B cell (primary cell): ENCODE data around the gene TTC4. TPM values are rescaled to one million over a fixed set of nuclear protein-coding genes. Genes with fewer than 3 reads are reported as not detected.

Experiments
- ATAC-seq: fragments of 200-7000 bp; cut with Tn5 transposase; one replicate; pipeline ENCODE4 v1.10.0; 2021; ENCODE audit warnings: low read depth, mild to moderate bottlenecking, moderate number of reproducible peaks, moderate library complexity
- CTCF ChIA-PET: fragments of 350-600 bp; sonication (Branson Sonifier 250); formaldehyde crosslinking; loops from one replicate; lab custom pipeline; 2021; ENCODE audit warnings: antibody characterized with exemption, inconsistent platforms; lab: Charles Lee
- POLR2A ChIA-PET: fragments of 350-600 bp; sonication (Branson Sonifier 250); formaldehyde crosslinking; loops from one replicate; lab custom pipeline; 2021; ENCODE audit warnings: antibody characterized with exemption; lab: Charles Lee
- DNase-seq: peaks from one replicate; pipeline ENCODE4 v3.0.0; 2013
- H2AFZ ChIP-seq: 2 replicates; pipeline ENCODE4 v1.6.1; 2012; ENCODE audit warnings: mild to moderate bottlenecking, low read depth, low read length; ENCODE audit not compliant: insufficient read depth, poor library complexity, severe bottlenecking
- H3K27ac ChIP-seq, 2 donors: 1 replicate in 1 of 2; 2 replicates in 1 of 2; pipeline ENCODE4 v1.5.1; 2012 to 2013; ENCODE audit warnings: low read length in 2 of 2, mild to moderate bottlenecking in 2 of 2, moderate library complexity in 1 of 2
- H3K27me3 ChIP-seq, 4 experiments: fragments of 200-600 bp in 1 of 4; sonication (generic) in 1 of 4; replicated peaks in 1 of 4; 1 replicate in 2 of 4; 2 replicates in 2 of 4; pipeline versions ENCODE4 v1.6.1 to v1.7.0; 2013 to 2016; ENCODE audit warnings: low read length in 3 of 4, mild to moderate bottlenecking in 2 of 4, mixed read lengths in 1 of 4, moderate library complexity in 1 of 4; ENCODE audit not compliant: insufficient read depth in 4 of 4, control insufficient read depth in 3 of 4; ENCODE audit errors: control extremely low read depth in 1 of 4
- H3K36me3 ChIP-seq, 2 experiments: replicated peaks in 1 of 2; 1 replicate in 1 of 2; 2 replicates in 1 of 2; pipeline versions ENCODE4 v1.6.1 to v1.7.1; 2013; ENCODE audit warnings: low read length in 1 of 2; ENCODE audit not compliant: insufficient read depth in 2 of 2, control insufficient read depth in 1 of 2; ENCODE audit errors: control extremely low read depth in 1 of 2, extremely low read depth in 1 of 2
- H3K4me1 ChIP-seq, 2 donors: fragments of 200-600 bp in 1 of 2; sonication (generic) in 1 of 2; 1 replicate in 1 of 2; 2 replicates in 1 of 2; pipeline versions ENCODE4 v1.5.1 to v1.6.1; 2013 to 2017; ENCODE audit warnings: low read length in 2 of 2; ENCODE audit not compliant: control insufficient read depth in 2 of 2, insufficient read depth in 2 of 2
- H3K4me2 ChIP-seq: replicated peaks from 2 replicates; pipeline ENCODE3; 2012; ENCODE audit warnings: mild to moderate bottlenecking, low read depth, low read length; ENCODE audit not compliant: poor library complexity, severe bottlenecking
- H3K4me3 ChIP-seq, 5 experiments: fragments of 200-600 bp in 1 of 5; sonication (generic) in 1 of 5; 1 replicate in 3 of 5; 2 replicates in 2 of 5; pipeline versions ENCODE4 v1.5.1 to v1.7.0; 2011 to 2016; ENCODE audit warnings: low read length in 4 of 5, mild to moderate bottlenecking in 4 of 5, low read depth in 2 of 5, control low read depth in 1 of 5, moderate library complexity in 1 of 5; ENCODE audit not compliant: insufficient read depth in 1 of 5; ENCODE audit errors: control extremely low read depth in 1 of 5, extremely low read depth in 1 of 5
- H3K79me2 ChIP-seq: fragments of 200-600 bp; sonication (generic); one replicate; pipeline ENCODE4 v1.6.0; 2016; ENCODE audit warnings: low read length; ENCODE audit not compliant: control insufficient read depth, insufficient read depth
- H3K9ac ChIP-seq: fragments of 200-600 bp; sonication (generic); 2 replicates; pipeline ENCODE4 v1.6.1; 2017; ENCODE audit warnings: mild to moderate bottlenecking, low read length, moderate library complexity
- H3K9me3 ChIP-seq, 3 donors: one replicate each; pipeline versions ENCODE4 v1.6.1 to v1.7.1; 2013; ENCODE audit warnings: low read length in 2 of 3; ENCODE audit not compliant: control insufficient read depth in 2 of 3, insufficient read depth in 1 of 3; ENCODE audit errors: control extremely low read depth in 1 of 3
- H4K20me1 ChIP-seq: 2 replicates; pipeline ENCODE4 v1.6.0; 2012; ENCODE audit warnings: mild to moderate bottlenecking, low read length; ENCODE audit not compliant: insufficient read depth, control insufficient read depth, poor library complexity, severe bottlenecking
- H3K27ac Mint-ChIP-seq: one replicate; pipeline ENCODE4 v1.8.0; 2021; ENCODE audit warnings: mixed read lengths
- H3K27me3 Mint-ChIP-seq: one replicate; pipeline ENCODE4 v1.8.0; 2021; ENCODE audit warnings: mixed read lengths
- H3K4me1 Mint-ChIP-seq: one replicate; pipeline ENCODE4 v1.8.0; 2021; ENCODE audit warnings: mixed read lengths
- H3K4me3 Mint-ChIP-seq: one replicate; pipeline ENCODE4 v1.8.0; 2021; ENCODE audit warnings: mixed read lengths
- H3K9me3 Mint-ChIP-seq: one replicate; pipeline ENCODE4 v1.8.0; 2022; ENCODE audit warnings: mixed read lengths; ENCODE audit not compliant: insufficient read depth
- EZH2 ChIP-seq: IDR thresholded peaks from 2 replicates; pipeline ENCODE4 v1.6.1; 2012; ENCODE audit warnings: borderline replicate concordance, low read depth, mild to moderate bottlenecking, moderate library complexity, low read length; ENCODE audit not compliant: insufficient read depth, poor library complexity, severe bottlenecking
- WGBS: methylation state at CpG from one replicate; pipeline ENCODE4 v1.1.5; 2013; ENCODE audit warnings: missing lambda C conversion rate; ENCODE audit not compliant: insufficient coverage; 5-methylcytosine and 5-hydroxymethylcytosine counted together
- intact Hi-C: fragments of 100-400 bp; cut with micrococcal nuclease; formaldehyde crosslinking; loops from one replicate; pipeline ENCODE4 v1.10.0; 2022
- polyA plus RNA-seq: library from polyadenylated mRNA; depleted of rRNA; stranded (reverse); fragments of >200 nt; gene quantifications from 2 replicates; pipeline ENCODE4 v1.2.3, GENCODE V29; 2012
- total RNA-seq, 2 donors: library from RNA; stranded (reverse); fragments of 120-200 nt in 1 of 2; gene quantifications; 1 replicate in 1 of 2; 2 replicates in 1 of 2; pipeline versions ENCODE4 v1.2.3 to v1.2.4, GENCODE V29; 2013 to 2022
- TF ChIP-seq, protein P1 (sequence below): fragments of 200-600 bp; IDR thresholded peaks from one replicate; pipeline ENCODE4 v1.8.0; 2022; ENCODE audit warnings: antibody characterized with exemption, mild to moderate bottlenecking

TTC4 gene
- total and polyA plus RNA-seq, 2 donors (not counting 1 experiment from before 2014, with no cell fraction given): 9.9 to 23.9 TPM

DNA sequence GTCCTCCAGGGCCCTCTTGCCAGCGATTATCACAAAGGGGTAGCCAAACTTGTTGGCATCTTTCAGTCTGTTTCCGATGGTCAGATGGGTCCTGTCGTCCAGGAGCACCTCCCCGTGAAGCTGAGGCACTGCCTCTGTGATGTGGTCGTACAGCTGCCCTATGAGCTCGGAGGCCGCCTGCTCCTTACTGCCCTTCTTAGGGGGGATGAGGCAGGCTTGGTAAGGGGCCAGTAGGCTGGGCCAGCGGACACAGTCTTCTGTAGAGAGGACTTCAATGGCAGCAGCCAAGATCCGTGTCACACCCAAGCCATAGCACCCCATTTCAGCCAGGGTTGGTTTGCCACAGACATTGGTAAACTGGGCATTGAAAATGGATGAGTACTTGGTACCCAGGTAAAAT, 42.2 kb downstream of the TTC4 start:
- H3K4me1 Mint-ChIP-seq: peaks cover under 1% of the 10 kb centered on the region
- ChIA-PET CTCF (no interaction called here), POLR2A (no interaction called here)
- Histone ChIP-seq H3K27me3 (no peaks in the 10 kb centered on the region), H3K9ac (no peak overlapping the region), H3K4me1 (no peaks in the 10 kb centered on the region), H3K79me2 (no peaks in the 10 kb centered on the region), H2AFZ (no peak overlapping the region), H3K36me3 (peaks cover 0 to 6% of the 10 kb centered on the region in 2 experiments), H3K4me2 (no peak overlapping the region), H3K9me3 (no peaks in the 10 kb centered on the region), H3K27ac (no peak overlapping the region), H3K4me3 (no peak overlapping the region), H4K20me1 (no peaks in the 10 kb centered on the region)
- ATAC-seq (no peak), DNase-seq (no peak)
- intact Hi-C loops: no loop called here
- WGBS: 100% methylated on average over 7 of the region's 9 CpGs
- H3K27me3 Mint-ChIP-seq: no peaks in the 10 kb centered on the region
- no peak overlapping the region for H3K27ac Mint-ChIP-seq
- TF ChIP-seq EZH2: no peak
- TF ChIP-seq, protein P1, sequence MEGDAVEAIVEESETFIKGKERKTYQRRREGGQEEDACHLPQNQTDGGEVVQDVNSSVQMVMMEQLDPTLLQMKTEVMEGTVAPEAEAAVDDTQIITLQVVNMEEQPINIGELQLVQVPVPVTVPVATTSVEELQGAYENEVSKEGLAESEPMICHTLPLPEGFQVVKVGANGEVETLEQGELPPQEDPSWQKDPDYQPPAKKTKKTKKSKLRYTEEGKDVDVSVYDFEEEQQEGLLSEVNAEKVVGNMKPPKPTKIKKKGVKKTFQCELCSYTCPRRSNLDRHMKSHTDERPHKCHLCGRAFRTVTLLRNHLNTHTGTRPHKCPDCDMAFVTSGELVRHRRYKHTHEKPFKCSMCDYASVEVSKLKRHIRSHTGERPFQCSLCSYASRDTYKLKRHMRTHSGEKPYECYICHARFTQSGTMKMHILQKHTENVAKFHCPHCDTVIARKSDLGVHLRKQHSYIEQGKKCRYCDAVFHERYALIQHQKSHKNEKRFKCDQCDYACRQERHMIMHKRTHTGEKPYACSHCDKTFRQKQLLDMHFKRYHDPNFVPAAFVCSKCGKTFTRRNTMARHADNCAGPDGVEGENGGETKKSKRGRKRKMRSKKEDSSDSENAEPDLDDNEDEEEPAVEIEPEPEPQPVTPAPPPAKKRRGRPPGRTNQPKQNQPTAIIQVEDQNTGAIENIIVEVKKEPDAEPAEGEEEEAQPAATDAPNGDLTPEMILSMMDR: no peak
- no peak overlapping the region for H3K4me3 Mint-ChIP-seq
- no peaks in the 10 kb centered on the region for H3K9me3 Mint-ChIP-seq

DNA sequence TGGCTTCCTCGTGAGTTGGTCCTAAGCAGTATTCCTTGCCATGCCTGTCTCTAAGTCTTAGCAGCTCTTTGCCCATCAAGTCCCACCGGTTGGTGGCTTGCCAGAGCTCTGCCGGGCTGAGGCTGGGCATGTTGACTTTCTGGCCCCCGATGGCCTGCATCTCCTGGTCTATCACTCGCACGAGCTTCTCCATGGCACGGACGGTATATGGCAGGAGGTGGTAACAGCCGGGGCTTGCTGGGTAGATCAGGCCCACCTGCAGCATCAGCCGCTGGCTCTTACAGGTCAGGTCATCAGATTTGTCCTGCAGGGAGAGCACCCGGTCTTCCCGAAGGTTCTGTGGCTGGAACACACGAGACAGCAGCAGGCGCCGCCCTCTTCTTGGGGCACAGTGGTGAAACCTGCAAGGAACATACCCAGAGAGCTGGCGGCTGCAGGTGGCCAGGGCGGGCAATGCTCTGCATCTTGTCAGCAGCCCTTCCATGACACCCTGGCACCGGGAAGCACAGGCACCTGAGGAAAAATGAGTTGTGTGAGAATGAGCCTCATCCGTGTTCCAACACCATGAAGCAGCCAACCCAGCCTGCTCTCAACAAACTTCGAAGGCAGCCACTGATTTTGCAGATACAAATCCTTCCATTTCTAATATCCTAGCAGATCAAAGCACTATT, 43.2 kb downstream of the TTC4 start:
- ChIA-PET CTCF (no interaction called here), POLR2A (interaction anchor here (0.6 kb wide), 1 partner anchor 272 kb away, joined by 8 read pairs; no protein-coding TSS in a partner anchor)
- Histone ChIP-seq H3K36me3 (peaks cover 0 to 6% of the 10 kb centered on the region in 2 experiments), H4K20me1 (no peaks in the 10 kb centered on the region), H3K9ac (no peak overlapping the region), H3K9me3 (no peaks in the 10 kb centered on the region), H3K79me2 (peaks cover 5% of the 10 kb centered on the region), H3K4me3 (no peak overlapping the region), H2AFZ (no peak overlapping the region), H3K27ac (no peak overlapping the region), H3K4me1 (peaks cover 5% of the 10 kb centered on the region in 2 donors), H3K27me3 (no peaks in the 10 kb centered on the region), H3K4me2 (no peak overlapping the region)
- no peaks in the 10 kb centered on the region for H3K27me3 Mint-ChIP-seq
- peaks cover 7% of the 10 kb centered on the region for H3K4me1 Mint-ChIP-seq
- H3K27ac Mint-ChIP-seq: no peak overlapping the region
- ATAC-seq: no peak
- no peak for DNase-seq
- no peak overlapping the region for H3K4me3 Mint-ChIP-seq
- TF ChIP-seq, protein P1: no peak
- TF ChIP-seq EZH2: no peak
- 97% methylated on average over 19 of the region's 20 CpGs for WGBS
- no peaks in the 10 kb centered on the region for H3K9me3 Mint-ChIP-seq
- intact Hi-C loops: no loop called here
